Ishikawa (cell line): ENCODE data around the gene MCF2L2.

Source experiments
- FOXM1 ChIP-seq: IDR thresholded peaks from 2 replicates; pipeline ENCODE4 v1.6.1; 2012; ENCODE audit warnings: low read depth, borderline replicate concordance
- NFIC ChIP-seq: IDR thresholded peaks from 2 replicates; pipeline ENCODE4 v1.6.1; 2012
- RAD21 ChIP-seq: IDR thresholded peaks from 2 replicates; pipeline ENCODE4 v1.6.1; 2012; ENCODE audit warnings: low read depth
- TAF1 ChIP-seq: IDR thresholded peaks from 2 replicates; pipeline ENCODE4 v1.6.1; 2012; ENCODE audit warnings: low read depth, mild to moderate bottlenecking
- TEAD4 ChIP-seq: IDR thresholded peaks from 2 replicates; pipeline ENCODE4 v1.6.1; 2012
- YY1 ChIP-seq: IDR thresholded peaks from 2 replicates; pipeline ENCODE4 v1.6.1; 2012; ENCODE audit warnings: low read depth
- ZBTB7A ChIP-seq: IDR thresholded peaks from 2 replicates; pipeline ENCODE4 v1.6.1; 2012; ENCODE audit warnings: low read depth
- TF ChIP-seq, protein P1 (sequence below): IDR thresholded peaks from 2 replicates; pipeline ENCODE4 v1.6.1; 2012; ENCODE audit warnings: low read depth, mild to moderate bottlenecking
- TF ChIP-seq, protein P2 (sequence below): IDR thresholded peaks from 2 replicates; pipeline ENCODE4 v1.6.1; 2012

DNA sequence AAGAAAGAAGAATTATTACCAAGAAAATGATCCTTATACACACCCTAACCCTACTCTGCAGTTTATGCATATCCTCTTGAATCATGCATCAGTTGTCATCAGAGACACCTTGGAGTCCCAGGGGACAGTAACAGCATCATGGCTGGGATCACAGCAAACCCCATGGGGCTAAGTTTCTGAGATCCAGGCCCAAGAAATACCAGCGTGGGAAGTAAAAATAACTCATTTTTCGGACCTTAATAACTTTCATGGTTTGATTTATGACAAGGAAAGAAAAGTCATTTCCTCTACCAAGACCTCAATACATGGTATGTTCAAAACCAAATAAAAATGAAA lies 214.2 kb downstream of the MCF2L2 start:
- TF ChIP-seq, protein P1, sequence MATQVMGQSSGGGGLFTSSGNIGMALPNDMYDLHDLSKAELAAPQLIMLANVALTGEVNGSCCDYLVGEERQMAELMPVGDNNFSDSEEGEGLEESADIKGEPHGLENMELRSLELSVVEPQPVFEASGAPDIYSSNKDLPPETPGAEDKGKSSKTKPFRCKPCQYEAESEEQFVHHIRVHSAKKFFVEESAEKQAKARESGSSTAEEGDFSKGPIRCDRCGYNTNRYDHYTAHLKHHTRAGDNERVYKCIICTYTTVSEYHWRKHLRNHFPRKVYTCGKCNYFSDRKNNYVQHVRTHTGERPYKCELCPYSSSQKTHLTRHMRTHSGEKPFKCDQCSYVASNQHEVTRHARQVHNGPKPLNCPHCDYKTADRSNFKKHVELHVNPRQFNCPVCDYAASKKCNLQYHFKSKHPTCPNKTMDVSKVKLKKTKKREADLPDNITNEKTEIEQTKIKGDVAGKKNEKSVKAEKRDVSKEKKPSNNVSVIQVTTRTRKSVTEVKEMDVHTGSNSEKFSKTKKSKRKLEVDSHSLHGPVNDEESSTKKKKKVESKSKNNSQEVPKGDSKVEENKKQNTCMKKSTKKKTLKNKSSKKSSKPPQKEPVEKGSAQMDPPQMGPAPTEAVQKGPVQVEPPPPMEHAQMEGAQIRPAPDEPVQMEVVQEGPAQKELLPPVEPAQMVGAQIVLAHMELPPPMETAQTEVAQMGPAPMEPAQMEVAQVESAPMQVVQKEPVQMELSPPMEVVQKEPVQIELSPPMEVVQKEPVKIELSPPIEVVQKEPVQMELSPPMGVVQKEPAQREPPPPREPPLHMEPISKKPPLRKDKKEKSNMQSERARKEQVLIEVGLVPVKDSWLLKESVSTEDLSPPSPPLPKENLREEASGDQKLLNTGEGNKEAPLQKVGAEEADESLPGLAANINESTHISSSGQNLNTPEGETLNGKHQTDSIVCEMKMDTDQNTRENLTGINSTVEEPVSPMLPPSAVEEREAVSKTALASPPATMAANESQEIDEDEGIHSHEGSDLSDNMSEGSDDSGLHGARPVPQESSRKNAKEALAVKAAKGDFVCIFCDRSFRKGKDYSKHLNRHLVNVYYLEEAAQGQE = no peak
- TF ChIP-seq YY1 (no peak), FOXM1 (no peak), NFIC (no peak), TAF1 (no peak), TEAD4 (no peak), ZBTB7A (no peak), RAD21 (no peak)
- TF ChIP-seq, protein P2, sequence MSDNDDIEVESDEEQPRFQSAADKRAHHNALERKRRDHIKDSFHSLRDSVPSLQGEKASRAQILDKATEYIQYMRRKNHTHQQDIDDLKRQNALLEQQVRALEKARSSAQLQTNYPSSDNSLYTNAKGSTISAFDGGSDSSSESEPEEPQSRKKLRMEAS = no peak
